Esophagus squamous epithelium (tissue), 4 donors: ENCODE measurements around the gene MAPK1IP1L.

Experiments
- CTCF ChIP-seq, 6 experiments: fragments of 450-650 bp in 4 of 6; fragments of 200-600 bp in 2 of 6; sonication (generic) in 2 of 6; IDR thresholded peaks; one replicate each; pipeline ENCODE4 v1.5.1; 2016 to 2019; ENCODE audit warnings: antibody characterized with exemption in 6 of 6, mild to moderate bottlenecking in 4 of 6, moderate library complexity in 4 of 6
- POLR2A ChIP-seq, 4 donors: fragments of 450-650 bp; IDR thresholded peaks; one replicate each; pipeline ENCODE4 v1.6.1; 2017; ENCODE audit warnings: antibody characterized with exemption in 4 of 4, mild to moderate bottlenecking in 4 of 4, moderate library complexity in 3 of 4

- TF ChIP-seq POLR2A (IDR thresholded peaks at IDR 0.05) (no peak), CTCF (IDR thresholded peaks at IDR 0.05) (no peak)
These were observed 33.1 kb downstream of the MAPK1IP1L start for GRCh38 chr14:55084401-55085059.
